ENCODE data around the gene CNGA3.

DNA sequence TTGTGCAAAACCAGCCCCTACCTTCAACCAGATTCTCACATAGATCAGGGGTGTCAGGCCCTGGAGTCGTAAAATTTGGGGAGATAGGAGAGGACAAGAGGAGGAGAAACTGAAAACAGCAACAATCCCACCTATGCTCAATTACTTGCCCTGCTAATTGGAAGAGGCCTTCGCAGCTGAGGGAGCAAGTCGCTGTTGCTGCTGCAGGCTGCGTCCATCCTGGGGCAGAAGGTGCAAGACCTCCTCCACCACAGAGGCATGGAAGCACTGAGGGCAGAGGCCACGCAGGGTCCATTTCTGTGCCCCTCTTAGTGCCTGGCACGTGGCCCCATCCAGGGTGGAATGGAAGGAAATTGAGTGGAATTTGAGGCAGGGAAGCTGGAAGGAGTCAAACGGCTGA is 36.5 kb downstream of the CNGA3 start:
- TF ChIP-seq, protein P1, sequence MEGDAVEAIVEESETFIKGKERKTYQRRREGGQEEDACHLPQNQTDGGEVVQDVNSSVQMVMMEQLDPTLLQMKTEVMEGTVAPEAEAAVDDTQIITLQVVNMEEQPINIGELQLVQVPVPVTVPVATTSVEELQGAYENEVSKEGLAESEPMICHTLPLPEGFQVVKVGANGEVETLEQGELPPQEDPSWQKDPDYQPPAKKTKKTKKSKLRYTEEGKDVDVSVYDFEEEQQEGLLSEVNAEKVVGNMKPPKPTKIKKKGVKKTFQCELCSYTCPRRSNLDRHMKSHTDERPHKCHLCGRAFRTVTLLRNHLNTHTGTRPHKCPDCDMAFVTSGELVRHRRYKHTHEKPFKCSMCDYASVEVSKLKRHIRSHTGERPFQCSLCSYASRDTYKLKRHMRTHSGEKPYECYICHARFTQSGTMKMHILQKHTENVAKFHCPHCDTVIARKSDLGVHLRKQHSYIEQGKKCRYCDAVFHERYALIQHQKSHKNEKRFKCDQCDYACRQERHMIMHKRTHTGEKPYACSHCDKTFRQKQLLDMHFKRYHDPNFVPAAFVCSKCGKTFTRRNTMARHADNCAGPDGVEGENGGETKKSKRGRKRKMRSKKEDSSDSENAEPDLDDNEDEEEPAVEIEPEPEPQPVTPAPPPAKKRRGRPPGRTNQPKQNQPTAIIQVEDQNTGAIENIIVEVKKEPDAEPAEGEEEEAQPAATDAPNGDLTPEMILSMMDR (conservative IDR thresholded peaks at IDR 0.05 in 1 of 2, IDR thresholded peaks at IDR 0.05 in 1 of 2; ENCODE audit: low read depth in 1 of 2, low read length in 2 of 2), result no peak
- no peak for TF ChIP-seq EZH2 (IDR thresholded peaks at IDR 0.05; ENCODE audit: low read length, missing control alignments)

Data from fibroblast of lung (primary cell).